GM21526 (cell line): ENCODE data around the gene MRPS6.
A peak's percentile ranks its signal among the peaks of the same experiment; 100 is the strongest.

Experiments
- ATAC-seq: cut with Tn5 transposase; IDR thresholded peaks from one replicate; pipeline ENCODE4 v1.9.1; 2021; ENCODE audit warnings: moderate library complexity; ENCODE audit not compliant: unreplicated experiment, low FRiP score

Gene MRPS6

DNA sequence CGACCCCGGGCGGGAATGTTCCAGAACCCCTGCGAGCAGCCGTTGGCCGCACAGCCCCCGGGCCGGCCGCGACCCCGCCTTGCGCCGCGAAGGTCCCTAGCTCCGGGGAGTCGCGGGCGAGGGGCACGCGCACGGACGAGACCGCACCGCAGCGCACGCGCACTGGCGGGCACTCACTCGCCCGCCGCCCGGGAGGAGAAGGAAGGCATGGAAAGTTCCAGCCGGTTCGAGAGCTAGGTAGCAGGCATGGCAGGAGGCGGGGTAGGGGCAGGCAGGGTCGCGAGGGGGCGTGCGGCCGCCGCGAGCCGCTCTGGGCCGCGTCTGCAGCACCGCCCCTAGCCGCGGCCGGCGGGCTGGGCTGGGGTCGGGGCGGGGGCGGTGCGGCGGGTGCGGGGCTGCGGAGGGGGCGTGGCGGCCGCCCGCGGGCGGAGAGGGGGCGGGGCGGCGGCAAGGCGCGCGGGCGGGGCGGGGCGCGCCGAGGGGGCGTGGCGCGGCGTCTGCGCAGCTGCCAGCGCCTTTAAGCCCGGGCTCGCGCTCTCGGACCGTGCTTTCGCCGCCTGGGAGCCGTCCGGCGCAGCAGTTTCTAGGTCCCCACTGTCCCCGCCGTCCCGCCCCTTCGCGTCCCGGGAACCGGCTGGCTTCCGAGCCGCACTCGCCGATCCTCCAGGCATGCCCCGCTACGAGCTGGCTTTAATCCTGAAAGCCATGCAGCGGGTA, at the start of gene MRPS6, which contains the start of gene SLC5A3:
Gene MRPS6, plus strand, starts transcription at position 547 of the 717 bp plus-strand sequence. Its CDS starts 123 bp downstream, at position 670.
Gene SLC5A3, plus strand, starts transcription at position 547 of the 717 bp plus-strand sequence. CDS start 21,621 bp downstream, outside the sequence.
- ATAC-seq: peak; percentile 64

DNA sequence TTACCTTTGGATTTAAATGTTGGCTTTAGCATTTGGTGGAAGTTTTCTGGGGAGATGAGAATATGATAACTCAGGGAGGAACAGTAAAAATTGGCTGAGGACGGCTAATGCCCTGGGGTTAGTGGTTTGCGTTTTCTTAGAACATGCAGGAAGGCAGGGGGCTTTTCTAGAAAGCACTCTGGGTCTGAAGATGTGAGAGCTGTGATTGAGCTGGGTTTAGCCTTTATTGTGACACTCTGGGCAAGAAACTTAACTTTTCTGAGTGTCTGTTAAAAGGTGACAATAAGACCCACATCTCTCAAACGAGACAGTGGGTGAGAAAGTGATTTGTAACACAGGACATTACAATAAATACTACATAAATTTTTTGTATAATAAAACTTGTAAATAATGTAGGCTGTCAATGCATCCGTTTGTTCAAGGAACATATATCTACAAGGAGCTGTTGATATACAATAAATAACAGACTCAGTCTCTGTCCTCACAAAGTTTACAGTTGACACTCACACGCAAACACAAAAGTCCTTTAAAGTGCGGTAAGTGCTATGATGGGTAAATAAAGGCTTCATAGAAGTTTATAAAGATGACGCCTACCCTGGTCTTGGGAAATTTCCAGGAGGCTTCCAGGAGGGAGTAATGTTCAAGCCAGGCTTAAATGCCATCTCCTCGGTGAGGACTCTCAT, 49.5 kb upstream of the MRPS6 start:
- no peak for ATAC-seq

DNA sequence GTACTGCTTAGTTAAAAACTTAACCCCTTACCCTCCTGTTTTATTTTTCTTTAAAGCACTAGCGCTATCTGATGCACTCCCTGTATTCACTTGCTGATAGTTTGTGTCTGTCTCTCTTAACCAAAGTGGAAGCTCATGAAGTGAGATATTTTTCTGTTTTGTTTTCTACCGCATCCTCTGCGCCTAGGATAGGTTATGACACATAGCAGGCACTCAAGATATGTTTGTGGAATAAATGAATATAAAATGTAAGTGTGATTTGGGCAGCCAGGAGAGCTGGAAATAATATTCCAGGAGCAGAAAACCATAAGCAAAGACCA, 49.0 kb upstream of the MRPS6 start:
- no peak for ATAC-seq

DNA sequence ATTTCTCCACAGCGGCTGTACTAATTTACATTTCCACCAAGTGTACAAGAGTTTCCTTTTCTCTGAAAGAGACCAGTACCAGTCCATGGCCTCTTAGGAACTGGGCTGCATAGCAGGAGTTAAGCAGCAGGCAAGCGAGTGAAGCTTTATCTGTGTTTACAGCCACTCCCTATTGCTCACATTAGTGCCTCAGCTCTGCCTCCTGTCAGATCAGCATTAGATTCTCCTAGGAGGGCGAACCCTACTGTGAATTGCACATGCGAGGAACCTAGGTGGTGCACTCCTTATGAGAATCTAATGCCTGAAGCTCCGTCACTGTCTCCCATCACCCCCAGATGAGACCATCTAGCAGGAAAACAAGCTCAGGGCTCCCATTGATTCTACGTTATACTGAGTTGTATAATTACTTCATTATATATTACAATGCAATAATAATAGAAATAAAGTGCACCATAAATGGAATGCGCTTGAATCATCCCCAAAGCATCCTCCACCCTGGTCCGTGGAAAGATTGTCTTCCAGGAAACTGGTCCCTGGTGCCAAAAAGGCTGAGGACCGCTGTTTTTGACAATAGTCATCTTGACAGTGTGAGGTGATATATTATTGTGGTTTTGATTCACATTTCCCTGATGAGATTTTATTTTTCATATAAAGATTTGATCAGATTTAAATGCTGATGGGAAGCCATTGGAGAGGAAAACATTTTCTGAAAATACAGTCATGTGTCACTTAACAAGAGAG, 45.5 kb upstream of the MRPS6 start:
- ATAC-seq: no peak

DNA sequence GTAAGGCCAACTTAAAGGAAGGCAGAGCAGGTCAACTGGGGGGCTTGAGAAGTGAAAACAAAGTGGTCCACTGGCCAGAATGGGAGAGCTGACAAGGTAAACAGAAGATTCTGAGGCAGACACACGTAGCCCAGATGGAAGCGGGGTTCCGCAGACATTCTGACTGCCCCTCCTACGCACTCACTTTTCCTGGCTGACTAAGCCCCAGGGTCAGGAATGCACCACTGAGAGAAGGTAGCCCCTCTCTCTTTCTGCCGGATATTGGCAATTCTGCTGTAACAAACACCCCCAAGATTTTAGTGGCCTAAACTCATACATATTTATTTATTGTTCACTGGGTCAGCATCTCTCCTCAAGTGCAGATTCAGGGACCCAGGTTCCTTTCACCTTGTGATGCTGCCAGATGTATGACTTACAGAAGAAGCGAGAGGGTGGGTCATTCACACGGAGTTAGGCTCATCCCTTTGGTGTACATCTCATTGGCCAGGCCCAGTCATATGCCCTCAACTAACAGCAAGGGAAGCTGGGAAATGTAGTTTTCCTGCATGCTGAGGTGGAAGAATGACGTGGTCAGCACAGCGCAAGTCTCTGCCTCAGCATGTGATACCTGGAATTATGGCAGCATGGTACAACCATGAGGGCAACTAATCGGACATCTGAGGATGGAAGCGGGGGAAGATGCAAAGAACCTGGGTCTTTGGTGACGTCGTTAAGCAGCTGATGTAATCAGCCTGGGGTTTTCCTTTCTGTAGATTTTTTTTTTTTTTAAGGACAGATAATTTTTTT, 43.4 kb upstream of the MRPS6 start:
- peak; percentile 72 for ATAC-seq

DNA sequence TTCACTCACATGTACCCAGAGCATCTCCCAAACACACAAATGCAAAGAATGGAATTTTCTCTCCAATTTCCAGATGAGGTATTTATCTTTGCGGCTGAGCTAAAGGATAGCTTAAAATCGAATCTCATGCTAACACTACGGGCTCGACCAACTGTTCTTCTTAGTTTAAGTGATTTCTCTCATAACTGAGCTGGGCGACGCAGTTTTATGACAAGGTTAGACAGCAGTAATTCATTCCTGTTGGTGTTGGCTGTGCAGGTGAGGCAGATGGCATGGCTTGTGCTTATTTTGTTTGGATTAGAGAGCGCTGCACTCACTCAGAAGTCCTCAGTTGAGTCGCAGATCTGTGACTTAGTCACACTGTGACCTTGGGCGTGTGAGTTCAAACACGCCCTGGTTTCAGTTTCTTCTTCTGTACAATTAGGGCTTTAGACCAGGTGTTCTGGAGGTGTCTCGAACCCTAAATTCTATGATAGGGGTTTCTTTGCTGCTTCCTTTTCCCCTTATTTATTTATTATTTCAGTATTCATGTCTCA, 41.5 kb upstream of the MRPS6 start:
- ATAC-seq: peak; percentile 51

DNA sequence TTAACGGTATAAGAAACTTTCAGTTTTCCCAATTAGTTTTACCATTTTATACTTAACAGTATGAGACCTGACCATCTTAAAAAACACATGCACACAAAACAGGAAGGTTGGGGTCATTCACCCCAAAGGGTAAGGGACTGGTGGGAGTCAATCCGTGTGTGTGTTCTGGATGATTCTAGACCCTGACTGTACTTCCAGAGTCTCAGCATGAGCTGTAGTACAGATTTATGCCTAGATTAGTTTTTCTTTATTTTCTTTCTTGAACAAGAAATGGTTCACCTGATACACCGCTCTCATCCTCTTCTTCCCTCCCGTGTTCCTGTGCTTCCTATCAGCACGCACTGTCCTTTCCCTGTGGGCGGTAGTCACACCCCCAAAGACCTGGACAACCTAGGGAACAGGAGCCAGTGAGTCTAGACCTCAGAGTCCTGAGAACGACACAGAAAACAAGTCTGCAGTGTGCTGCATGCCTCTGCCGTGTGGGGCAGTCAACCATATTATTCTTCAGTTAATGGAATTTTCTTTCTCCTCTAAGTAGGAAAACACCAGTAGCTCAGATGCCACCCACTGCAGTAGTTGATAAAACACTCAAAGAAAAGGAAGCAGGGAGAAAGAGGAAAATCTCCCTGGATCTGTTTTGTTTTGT, 38.9 kb upstream of the MRPS6 start:
- ATAC-seq: no peak

DNA sequence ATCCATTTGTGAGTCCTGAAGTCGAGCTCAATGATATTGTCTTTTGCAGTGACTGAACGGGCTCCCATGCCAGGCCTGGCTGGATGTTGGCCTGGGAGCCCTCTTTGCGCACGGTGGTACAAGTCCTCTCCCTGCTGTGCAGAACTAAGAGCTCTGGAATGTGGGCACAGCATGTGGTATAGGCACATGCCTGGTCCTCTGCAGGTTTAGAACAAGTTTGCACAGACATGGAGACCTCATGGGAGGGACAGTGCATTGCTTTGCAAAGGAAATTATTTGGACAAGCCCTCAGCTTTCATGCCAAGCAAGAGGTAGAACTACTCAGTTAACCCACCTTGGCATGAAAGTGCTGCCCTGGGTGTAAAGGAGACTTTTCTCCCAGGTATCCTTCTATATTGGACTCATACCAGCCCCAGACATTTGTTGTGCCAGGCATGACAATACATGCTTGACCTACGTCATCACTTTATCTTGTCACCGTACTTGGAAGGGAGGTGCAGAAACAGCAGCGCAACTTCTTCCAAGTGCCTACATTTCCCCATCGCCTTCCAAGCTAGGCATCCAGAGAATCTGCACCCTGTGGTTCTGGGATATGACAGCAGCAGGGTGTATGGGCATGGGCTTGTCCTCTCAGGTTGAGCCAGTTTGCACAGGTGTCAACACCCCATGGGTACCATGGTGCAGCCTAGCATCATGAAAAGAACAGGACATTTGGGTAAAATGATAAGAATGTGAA, 37.6 kb upstream of the MRPS6 start:
- no peak for ATAC-seq

DNA sequence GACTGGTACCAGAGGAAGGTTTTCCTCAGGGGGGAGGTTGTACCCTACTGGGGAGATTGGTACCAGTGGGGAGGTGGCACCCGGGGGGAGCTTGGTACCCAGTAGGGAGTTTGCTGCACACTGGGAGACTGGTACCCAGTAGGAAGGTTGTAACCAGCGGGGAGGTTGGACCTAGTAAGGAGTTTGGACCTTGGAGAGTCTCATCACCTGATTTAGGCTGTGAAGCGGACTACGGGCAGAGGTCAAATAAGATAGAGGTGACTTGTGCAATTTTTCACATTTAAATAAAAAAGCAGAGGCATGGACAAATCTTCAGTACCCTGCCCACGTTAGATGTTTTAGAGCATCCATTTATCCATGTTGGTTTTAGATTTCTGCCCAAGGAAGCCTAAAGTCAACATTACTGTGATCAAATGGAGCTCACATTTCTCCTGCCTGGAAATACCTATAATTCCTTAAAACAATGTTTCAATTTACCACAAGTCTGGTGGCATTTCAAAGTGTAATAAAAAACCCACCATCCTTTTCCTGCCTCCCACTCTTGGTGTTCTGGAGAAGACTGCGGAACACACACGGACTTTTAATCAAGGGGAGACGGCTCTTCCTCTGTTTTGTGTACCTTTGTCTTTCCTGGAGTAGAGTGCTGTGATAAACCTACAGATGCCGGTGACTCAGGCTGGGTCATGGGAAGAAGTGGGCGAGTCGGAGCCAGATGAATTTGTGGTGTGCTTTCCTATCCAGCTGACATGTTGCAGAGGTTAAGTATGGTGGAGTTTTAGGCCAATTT, 36.2 kb upstream of the MRPS6 start:
- ATAC-seq: no peak

DNA sequence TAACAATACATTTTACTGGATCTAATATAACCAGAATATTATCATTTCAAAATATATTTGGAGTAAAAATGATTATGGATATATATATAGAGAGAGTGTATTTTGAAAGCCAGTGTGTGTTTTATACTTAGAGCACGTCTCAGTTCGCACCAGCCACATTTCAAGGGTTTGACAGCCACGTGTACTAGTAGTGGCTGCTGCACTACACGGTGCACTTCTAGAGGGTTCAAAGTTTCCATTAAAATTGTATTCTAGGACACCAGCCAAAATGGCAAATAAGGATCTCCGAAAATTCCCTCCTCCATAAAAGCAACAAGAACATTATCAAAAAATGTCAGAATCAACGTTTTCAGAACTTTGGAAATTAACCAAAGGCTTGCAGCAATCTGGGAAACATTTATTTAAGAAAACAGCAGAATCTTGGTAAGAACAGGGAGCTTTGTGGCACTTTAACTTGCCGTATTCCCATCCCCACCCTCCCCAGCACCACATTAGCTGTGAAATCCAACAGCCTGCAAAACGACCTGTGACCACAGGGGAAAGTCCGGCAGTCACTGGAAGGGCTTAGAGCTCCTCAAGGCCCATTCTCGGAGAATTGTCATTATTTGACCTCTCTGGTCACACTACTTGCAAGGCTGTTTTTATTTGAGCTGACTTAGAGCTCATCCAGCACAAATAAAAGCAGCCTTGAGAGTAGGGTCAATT, 33.5 kb upstream of the MRPS6 start:
- no peak for ATAC-seq

DNA sequence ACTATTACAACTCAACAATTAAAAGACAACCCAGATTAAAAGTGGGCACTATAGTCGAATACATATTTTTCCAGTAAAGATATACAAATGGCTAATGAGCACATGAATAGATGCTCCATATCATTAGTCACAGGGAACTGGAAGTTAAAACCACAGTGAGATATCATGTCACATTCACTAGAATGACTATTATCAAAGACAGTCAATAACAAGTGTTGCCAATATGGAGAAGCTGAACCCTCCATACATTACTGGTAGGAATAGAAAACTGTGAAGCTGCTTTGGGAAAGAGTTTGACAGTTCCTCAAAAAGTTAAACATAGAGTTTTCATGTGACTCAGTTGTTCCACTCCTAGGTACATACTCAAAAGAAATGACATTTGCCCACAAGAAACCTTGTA, 30.6 kb upstream of the MRPS6 start:
- ATAC-seq: no peak

DNA sequence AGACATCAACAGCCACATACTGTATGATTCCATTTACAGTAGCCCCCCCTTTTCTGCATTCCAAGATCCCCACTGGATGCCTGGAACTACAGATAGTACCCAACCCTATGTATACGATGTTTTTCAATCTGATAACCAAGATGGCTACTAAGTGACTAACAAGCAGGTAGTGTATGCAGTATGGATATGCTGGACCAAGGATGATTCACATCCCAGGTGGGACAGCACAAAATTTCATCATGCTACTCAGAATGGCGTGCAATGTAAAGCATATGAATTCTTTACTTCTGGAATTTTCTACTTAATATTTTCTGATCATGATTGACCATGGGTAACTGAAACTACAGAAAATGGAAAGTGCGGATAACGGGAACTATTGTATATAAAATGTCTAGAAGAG, 30.0 kb upstream of the MRPS6 start:
- ATAC-seq: no peak

DNA sequence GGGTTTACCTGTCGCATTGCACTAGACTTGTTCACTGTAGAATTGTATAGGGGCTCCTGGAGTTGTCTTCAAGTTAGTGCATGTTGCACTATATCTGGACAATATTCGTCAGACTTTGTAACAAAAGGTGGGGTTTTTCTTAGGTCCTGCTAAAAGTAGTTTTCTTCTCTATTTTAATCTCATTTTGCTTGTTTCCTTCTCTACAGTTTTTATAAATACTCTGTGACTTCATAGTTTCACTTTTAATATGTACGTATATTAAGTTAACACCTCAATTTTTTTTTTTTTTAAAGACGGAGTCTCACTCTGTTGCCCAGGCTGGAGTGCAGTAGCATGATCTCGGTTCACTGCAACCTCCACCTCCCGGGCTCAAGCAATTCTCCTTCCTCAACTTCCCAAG, 26.5 kb upstream of the MRPS6 start:
- ATAC-seq: no peak

DNA sequence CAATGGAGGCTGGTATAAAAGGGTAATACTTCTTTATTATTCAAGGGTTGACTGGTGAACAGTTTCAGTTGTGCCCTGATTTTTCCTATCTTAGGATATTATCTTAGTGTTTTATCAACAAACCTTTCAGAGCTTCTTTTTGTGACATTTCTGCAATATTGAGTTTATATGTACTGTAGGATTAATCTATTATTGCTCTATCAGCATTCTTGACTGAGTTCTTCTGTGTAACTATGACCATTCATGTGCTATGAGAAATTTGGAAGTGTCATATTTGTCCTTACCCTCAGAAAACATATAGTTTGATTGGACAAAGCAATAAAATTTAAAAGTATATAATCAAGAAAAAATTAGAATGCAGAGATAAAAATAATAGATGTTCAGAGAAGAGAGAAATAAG, 25.5 kb upstream of the MRPS6 start:
- no peak for ATAC-seq

DNA sequence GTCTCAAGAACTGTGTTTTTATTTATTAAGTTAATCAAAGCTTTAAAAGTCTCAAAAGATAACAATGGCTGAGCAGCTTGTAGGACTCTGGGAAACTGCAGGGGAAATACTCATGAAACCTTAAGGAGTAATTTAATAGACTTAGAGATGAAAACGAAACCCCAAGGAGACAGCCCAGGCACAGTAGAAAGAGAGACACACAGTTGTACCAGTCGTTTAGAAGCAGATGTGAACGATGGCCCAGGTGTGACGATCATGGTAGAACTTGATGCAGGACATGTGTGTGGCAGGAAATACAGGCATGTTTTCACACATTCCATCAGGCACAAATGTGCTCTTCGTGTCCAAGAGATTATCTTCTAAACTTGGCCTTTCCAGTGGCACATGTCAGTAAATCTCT, 21.2 kb upstream of the MRPS6 start:
- no peak for ATAC-seq

DNA sequence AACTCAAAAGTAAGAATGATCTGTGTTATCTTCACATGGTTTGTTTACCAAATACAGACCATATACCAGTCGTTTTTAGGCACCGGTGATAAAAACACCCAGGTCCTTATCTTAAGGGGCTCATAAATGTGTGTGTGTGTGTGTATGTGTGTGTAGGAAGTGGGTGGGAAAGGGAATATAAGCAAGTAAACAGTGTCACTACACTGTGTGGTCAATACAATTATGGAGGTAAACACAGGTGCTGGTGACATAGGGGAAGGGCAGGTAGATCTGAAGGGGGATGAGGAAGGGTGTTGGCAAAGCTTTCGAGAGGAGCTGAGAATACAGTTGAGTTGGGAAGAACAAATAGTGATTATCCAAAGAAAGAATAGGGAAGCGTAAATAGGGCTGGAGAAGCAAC, 19.1 kb upstream of the MRPS6 start:
- ATAC-seq: no peak

DNA sequence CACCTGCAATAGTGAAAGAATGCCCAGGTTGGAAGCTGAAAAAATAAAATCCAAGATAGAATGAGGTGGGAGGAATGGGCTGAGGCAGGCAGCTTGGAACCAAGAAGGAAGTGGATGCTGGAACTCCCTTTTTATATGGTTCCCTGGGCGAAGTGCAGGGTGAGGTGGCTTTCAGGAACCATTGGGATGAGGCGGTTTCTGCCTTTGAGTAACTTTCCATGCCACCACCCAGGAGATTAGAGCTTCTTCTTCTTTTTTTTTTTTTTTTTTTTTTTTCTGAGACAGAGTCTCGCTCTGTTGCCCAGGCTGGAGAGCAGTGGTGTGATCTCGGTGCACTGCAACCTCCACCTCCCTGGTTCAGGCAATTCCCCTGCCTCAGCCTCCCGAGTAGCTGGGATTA, 17.8 kb upstream of the MRPS6 start:
- ATAC-seq: no peak

DNA sequence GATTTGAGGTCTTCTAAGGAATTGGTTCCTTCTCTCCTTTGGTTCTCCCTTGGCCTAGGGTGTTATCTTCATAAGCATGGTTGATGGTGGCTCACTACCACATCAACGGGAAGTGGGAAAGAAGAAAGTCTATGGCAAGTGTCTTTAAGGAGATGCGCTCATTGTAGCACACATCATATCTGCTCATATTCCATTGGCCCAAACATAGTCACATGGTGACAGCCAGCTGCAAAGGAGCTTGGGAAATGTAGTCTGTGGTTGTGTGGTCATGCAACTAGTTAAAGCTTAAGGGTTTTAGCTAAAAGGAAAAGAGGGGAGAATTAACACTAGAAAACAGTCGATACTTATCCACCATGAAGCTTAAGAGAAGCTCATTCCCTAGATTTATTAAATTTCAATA, 11.4 kb upstream of the MRPS6 start:
- no peak for ATAC-seq
